HG02623 (cell line): ENCODE results near the gene MAP7.
"Not testable (repeated sequence)": the region's sequence is repeated elsewhere in the genome, so short reads cannot be mapped to it uniquely, and the experiment has no call there.

Source experiments
- ATAC-seq: cut with Tn5 transposase; IDR thresholded peaks from one replicate; pipeline ENCODE4 v1.9.1; 2021; ENCODE audit warnings: moderate library complexity; ENCODE audit not compliant: unreplicated experiment

Gene MAP7

DNA sequence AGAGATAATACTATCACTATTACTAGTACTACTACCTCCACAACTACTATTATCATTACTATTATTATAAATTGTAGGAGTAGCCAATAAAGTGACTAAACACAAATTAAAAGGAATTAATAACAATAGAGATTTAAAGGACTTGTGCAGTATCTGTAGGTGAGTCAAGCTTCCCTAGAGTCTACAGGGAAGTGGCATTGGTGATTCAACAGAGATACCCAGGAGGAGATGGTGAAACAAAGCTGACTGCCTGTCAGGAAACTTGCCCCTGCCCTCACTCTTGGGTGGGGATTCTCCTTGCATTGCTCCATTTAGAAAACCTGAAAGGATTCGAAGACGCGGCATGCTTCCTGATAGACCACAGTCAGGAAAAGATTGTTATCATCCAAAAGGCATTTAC is 237.2 kb downstream of the MAP7 start:
- ATAC-seq, result no peak

DNA sequence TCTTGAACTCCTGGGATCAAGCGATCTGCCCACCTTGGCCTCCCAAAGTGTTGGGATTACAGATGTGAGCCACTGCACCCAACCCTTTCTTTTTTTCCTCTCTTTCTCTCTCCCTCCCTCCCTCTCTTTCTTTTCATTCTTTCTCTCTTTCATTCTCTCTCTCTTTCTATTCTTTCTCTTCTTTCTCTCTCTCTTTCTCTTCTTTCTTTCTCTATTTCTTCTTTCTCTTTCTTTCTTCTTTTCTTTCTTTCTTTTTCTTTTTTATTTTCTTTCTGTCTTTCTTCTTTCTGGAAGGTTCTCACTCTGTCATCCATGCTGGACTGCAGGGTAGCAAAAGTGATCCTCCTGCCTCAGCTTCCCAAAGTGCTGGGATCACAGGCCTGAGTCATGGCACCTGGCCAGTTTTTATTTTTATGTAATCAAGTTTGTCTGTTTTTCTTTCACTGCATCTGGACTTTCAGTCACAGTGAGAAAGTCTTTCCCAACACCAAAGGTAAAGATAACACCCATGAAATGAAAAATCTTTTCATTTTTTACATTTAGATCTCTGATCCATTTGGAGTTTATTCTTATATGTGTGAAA is 240.4 kb downstream of the MAP7 start:
- ATAC-seq, result no peak

DNA sequence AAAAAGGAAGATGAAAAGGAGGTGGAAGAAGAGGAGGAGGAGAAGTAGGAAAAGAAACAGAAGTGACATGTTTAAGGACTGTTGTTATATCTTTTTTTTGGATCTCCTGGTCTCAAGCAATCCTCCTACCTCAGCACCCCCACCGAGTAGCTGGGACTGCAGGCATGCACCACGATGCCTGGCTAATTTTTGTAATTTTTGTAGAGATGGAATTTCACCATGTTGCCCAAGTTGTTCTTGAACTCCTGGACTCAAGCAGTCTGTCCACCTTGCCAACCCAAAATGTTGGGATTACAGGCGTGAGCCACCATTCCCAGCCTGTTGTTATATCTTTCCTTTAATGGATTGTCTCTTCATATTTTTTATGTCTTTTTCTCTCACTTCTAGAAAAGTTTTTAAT is 241.1 kb downstream of the MAP7 start:
- no peak for ATAC-seq

DNA sequence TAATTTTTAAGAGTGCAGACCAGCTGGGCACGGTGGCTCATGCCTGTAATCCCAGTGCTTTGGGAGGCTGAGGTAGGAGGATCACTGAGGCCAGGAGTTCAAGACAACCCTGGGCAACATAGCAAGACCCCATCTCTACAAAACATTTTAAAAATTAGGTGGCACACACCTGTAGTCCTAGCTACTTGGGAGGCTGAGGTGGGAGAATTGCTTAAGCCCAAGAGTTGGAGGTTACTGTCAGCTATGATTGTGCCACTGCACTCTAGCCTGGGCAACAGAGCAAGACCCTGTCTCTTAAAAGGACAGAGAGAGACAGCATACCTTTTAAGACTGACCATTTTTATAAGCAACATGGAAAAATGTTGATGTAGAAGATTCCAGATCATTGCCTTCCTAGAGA is 241.8 kb downstream of the MAP7 start:
- not testable (repeated sequence) for ATAC-seq

DNA sequence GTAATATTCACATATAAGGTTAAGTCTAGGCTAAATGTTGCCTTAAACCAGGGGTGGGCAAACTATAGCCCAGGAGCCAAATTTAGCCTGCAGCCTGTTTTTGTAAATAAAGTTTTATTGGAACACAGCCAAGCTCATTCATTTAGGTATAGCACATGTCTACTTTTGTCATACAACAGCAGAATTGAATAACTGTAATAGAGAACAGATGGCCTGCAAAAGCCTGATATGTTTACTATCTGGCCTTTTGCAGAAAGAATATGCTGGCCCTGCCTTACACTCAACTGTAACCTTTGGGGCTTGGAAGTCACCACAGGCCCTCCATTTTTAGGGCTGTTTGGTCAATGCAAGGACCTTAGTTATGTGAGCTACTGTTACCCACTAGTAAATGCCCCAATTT is 242.9 kb downstream of the MAP7 start:
- no peak for ATAC-seq

DNA sequence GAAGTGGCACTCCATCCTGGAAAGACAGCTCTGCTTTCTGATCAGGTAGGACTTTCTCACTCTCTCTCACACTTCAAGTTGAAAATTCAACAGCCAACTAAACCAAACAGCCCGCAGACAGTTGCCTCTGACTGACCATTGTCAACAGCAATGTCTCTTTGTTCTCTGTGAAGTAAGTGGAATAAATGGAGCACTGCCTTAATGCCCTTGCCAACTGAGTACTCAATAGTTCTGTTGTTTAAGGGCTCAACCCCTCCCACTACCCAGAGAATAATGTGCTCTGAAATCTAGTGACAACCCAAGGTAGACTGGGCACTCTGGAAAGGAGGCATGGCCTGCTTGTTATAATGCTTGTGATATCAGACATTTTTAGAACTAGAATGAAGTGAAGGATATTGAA is 243.8 kb downstream of the MAP7 start:
- ATAC-seq, result no peak

DNA sequence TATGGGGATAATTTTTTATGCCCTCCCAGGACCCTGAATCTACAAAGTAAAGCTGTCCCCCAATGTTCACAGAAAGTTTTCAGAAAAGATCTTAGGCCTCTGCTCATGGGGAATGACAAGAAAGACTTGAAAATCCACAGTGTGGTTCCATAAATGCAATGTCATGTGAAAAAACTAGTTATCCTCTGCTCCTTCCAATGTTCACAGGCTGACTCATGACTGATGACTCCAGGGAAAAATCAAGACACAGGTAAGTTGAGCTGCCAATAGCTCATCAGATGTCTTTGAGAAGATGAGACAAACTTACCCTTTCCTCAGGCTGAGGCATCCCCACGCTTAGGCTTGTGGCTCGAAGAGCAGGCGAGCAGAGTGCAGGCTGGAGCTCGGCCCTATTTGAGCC is 245.8 kb downstream of the MAP7 start:
- ATAC-seq, result no peak

DNA sequence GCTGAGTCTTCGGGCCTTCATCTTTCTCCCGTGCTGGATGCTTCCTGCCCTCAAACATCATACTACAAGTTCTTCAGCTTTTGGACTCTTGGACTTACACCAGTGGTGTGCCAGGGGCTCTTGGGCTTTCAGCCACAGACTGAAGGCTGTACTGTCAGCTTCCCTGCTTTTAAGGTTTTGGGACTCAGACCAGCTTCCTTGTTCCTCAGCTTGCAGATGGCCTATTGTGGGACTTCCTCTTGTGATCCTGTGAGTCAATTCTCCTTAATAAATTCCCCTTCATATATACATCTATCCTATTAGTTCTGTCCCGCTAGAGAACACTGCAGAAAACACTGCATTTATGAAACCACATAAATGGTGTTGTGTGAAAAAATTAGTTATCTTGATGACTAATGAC is 246.7 kb downstream of the MAP7 start:
- ATAC-seq, result no peak

DNA sequence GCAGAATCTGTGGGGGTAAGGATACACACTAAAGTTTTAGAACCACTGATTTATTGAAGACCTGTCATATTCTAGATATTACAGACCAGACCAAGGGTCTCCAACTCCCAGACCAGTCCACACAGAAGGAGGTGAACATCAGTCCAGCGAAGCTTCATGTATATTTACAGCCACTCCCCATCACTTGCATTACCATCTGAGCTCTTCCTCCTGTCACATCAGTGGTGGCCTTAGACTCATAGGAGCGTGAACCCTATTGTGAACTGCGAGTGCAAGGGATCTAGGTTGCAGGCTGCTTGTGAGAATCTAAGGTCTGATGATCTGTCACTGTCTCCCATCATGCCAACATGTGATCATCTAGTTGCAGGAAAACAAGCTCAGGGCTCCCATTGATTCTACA is 255.6 kb downstream of the MAP7 start:
- no peak for ATAC-seq
